ENCODE measurements around the gene DLG5. TPM values are rescaled to one million over a fixed set of nuclear protein-coding genes. Genes with fewer than 3 reads are reported as not detected.

Gene DLG5
- total and polyA plus RNA-seq, 2 donors (not counting 1 experiment from before 2014, with no cell fraction given): 0.51 to 0.54 TPM

GRCh38 chr10:77832238-77832637, 94.3 kb downstream of the DLG5 start:
- DNase-seq (no peak), ATAC-seq (ENCODE audit: low read depth) (no peak)
- Histone ChIP-seq H3K27me3 (replicated peaks in 1 of 4; ENCODE audit: control extremely low read depth in 1 of 4, control insufficient read depth in 3 of 4, insufficient read depth in 4 of 4, low read length in 3 of 4) (no peaks in the 10 kb centered on the region), H3K79me2 (ENCODE audit: control insufficient read depth, insufficient read depth, low read length) (no peaks in the 10 kb centered on the region), H3K9me3 (ENCODE audit: control extremely low read depth in 1 of 3, control insufficient read depth in 2 of 3, insufficient read depth in 1 of 3, low read length in 2 of 3) (no peaks in the 10 kb centered on the region), H3K9ac (ENCODE audit: low read length) (no peak overlapping the region), H4K20me1 (ENCODE audit: control insufficient read depth, insufficient read depth, low read length, poor library complexity, severe bottlenecking) (no peaks in the 10 kb centered on the region), H3K4me1 (ENCODE audit: control insufficient read depth in 2 of 2, insufficient read depth in 2 of 2, low read length in 2 of 2) (peaks cover 0 to 8% of the 10 kb centered on the region in 2 donors), H2AFZ (ENCODE audit: insufficient read depth, low read depth, low read length, poor library complexity, severe bottlenecking) (no peak overlapping the region), H3K36me3 (replicated peaks in 1 of 2; ENCODE audit: control extremely low read depth in 1 of 2, control insufficient read depth in 1 of 2, extremely low read depth in 1 of 2, insufficient read depth in 2 of 2, low read length in 1 of 2) (no peaks in the 10 kb centered on the region), H3K4me2 (replicated peaks; ENCODE audit: low read depth, low read length, poor library complexity, severe bottlenecking) (no peak overlapping the region), H3K4me3 (ENCODE audit: control extremely low read depth in 1 of 5, extremely low read depth in 1 of 5, insufficient read depth in 1 of 5, low read depth in 2 of 5, low read length in 4 of 5) (no peak overlapping the region), H3K27ac (ENCODE audit: low read length in 2 of 2) (no peak overlapping the region)
- POLR2A ChIA-PET: no interaction called here
- TF ChIP-seq, protein P1, sequence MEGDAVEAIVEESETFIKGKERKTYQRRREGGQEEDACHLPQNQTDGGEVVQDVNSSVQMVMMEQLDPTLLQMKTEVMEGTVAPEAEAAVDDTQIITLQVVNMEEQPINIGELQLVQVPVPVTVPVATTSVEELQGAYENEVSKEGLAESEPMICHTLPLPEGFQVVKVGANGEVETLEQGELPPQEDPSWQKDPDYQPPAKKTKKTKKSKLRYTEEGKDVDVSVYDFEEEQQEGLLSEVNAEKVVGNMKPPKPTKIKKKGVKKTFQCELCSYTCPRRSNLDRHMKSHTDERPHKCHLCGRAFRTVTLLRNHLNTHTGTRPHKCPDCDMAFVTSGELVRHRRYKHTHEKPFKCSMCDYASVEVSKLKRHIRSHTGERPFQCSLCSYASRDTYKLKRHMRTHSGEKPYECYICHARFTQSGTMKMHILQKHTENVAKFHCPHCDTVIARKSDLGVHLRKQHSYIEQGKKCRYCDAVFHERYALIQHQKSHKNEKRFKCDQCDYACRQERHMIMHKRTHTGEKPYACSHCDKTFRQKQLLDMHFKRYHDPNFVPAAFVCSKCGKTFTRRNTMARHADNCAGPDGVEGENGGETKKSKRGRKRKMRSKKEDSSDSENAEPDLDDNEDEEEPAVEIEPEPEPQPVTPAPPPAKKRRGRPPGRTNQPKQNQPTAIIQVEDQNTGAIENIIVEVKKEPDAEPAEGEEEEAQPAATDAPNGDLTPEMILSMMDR (IDR thresholded peaks at IDR 0.05): no peak
- TF ChIP-seq EZH2 (IDR thresholded peaks at IDR 0.05; ENCODE audit: borderline replicate concordance, insufficient read depth, low read depth, low read length, poor library complexity, severe bottlenecking): no peak
- no peaks in the 10 kb centered on the region for H3K27me3 Mint-ChIP-seq
- WGBS (ENCODE audit: insufficient coverage): 83% methylated on average over 2 of the region's 2 CpGs
- peaks cover 9% of the 10 kb centered on the region for H3K4me1 Mint-ChIP-seq
- H3K9me3 Mint-ChIP-seq (ENCODE audit: insufficient read depth): no peaks in the 10 kb centered on the region
- intact Hi-C loops (cut with micrococcal nuclease): no loop called here
- H3K4me3 Mint-ChIP-seq: no peak overlapping the region
- no peak overlapping the region for H3K27ac Mint-ChIP-seq
- CTCF ChIA-PET: no interaction called here

- no peak overlapping the region for H3K9ac ChIP-seq (ENCODE audit: low read length)
- H3K27me3 ChIP-seq (replicated peaks in 1 of 4; ENCODE audit: control extremely low read depth in 1 of 4, control insufficient read depth in 3 of 4, insufficient read depth in 4 of 4, low read length in 3 of 4): no peaks in the 10 kb centered on the region
- H4K20me1 ChIP-seq (ENCODE audit: control insufficient read depth, insufficient read depth, low read length, poor library complexity, severe bottlenecking): no peaks in the 10 kb centered on the region
- 93% methylated on average over 9 of the region's 10 CpGs for WGBS (ENCODE audit: insufficient coverage)
- no peak overlapping the region for H3K4me3 Mint-ChIP-seq
- H3K9me3 ChIP-seq (ENCODE audit: control extremely low read depth in 1 of 3, control insufficient read depth in 2 of 3, insufficient read depth in 1 of 3, low read length in 2 of 3): no peaks in the 10 kb centered on the region
- no peak overlapping the region for H3K4me3 ChIP-seq (ENCODE audit: control extremely low read depth in 1 of 5, extremely low read depth in 1 of 5, insufficient read depth in 1 of 5, low read depth in 2 of 5, low read length in 4 of 5)
- TF ChIP-seq, protein P1 (IDR thresholded peaks at IDR 0.05): no peak
- TF ChIP-seq EZH2 (IDR thresholded peaks at IDR 0.05; ENCODE audit: borderline replicate concordance, insufficient read depth, low read depth, low read length, poor library complexity, severe bottlenecking): no peak
- H3K79me2 ChIP-seq (ENCODE audit: control insufficient read depth, insufficient read depth, low read length): no peaks in the 10 kb centered on the region
- no peaks in the 10 kb centered on the region for H3K36me3 ChIP-seq (replicated peaks in 1 of 2; ENCODE audit: control extremely low read depth in 1 of 2, control insufficient read depth in 1 of 2, extremely low read depth in 1 of 2, insufficient read depth in 2 of 2, low read length in 1 of 2)
- ChIA-PET CTCF (no interaction called here), POLR2A (no interaction called here)
- H3K27ac Mint-ChIP-seq: no peak overlapping the region
- ATAC-seq (ENCODE audit: low read depth) (no peak), DNase-seq (no peak)
- H3K4me2 ChIP-seq (replicated peaks; ENCODE audit: low read depth, low read length, poor library complexity, severe bottlenecking): no peak overlapping the region
- H3K27ac ChIP-seq (ENCODE audit: low read length in 2 of 2): no peak overlapping the region
- H3K9me3 Mint-ChIP-seq (ENCODE audit: insufficient read depth): no peaks in the 10 kb centered on the region
- no peaks in the 10 kb centered on the region for H3K27me3 Mint-ChIP-seq
- no peak overlapping the region for H2AFZ ChIP-seq (ENCODE audit: insufficient read depth, low read depth, low read length, poor library complexity, severe bottlenecking)
- intact Hi-C loops (cut with micrococcal nuclease): no loop called here
- H3K4me1 Mint-ChIP-seq: no peaks in the 10 kb centered on the region
- no peaks in the 10 kb centered on the region for H3K4me1 ChIP-seq (ENCODE audit: control insufficient read depth in 2 of 2, insufficient read depth in 2 of 2, low read length in 2 of 2)
Measured at GRCh38 chr10:77829356-77829755, 97.2 kb downstream of the DLG5 start.
